Duodenal mucosa (tissue), 2 donors: Measurements from ENCODE around the gene PCOLCE2.

Source experiments
- H3K27ac ChIP-seq: one replicate; pipeline ENCODE4 v1.7.0; 2013; ENCODE audit warnings: low read depth, low read length
- H3K27me3 ChIP-seq, 2 donors: one replicate each; pipeline ENCODE4 v1.7.0; 2013; ENCODE audit warnings: low read length in 2 of 2, control low read depth in 1 of 2; ENCODE audit not compliant: insufficient read depth in 2 of 2, control insufficient read depth in 1 of 2
- H3K36me3 ChIP-seq, 2 donors: one replicate each; pipeline ENCODE4 v1.7.0; 2013; ENCODE audit warnings: low read length in 2 of 2, control low read depth in 1 of 2; ENCODE audit not compliant: insufficient read depth in 2 of 2, control insufficient read depth in 1 of 2
- H3K4me1 ChIP-seq, 2 donors: one replicate each; pipeline ENCODE4 v1.7.0; 2013; ENCODE audit warnings: low read length in 2 of 2, control low read depth in 1 of 2; ENCODE audit not compliant: insufficient read depth in 2 of 2, control insufficient read depth in 1 of 2
- H3K4me3 ChIP-seq, 2 donors: one replicate each; pipeline ENCODE4 v1.7.0; 2013; ENCODE audit warnings: low read length in 2 of 2, low read depth in 1 of 2
- H3K9ac ChIP-seq, 2 donors: one replicate each; pipeline ENCODE4 v1.7.0; 2013; ENCODE audit warnings: low read length in 2 of 2, low read depth in 1 of 2
- H3K9me3 ChIP-seq, 2 donors: one replicate each; pipeline ENCODE4 v1.7.0; 2013; ENCODE audit warnings: low read length in 2 of 2, control low read depth in 1 of 2; ENCODE audit not compliant: control insufficient read depth in 1 of 2

Gene PCOLCE2

GRCh38 chr3:142795332-142795731 lies 93.6 kb downstream of the PCOLCE2 start:
- no peak overlapping the region for H3K9ac ChIP-seq
- H3K36me3 ChIP-seq, result no peaks in the 10 kb centered on the region
- H3K9me3 ChIP-seq, result no peaks in the 10 kb centered on the region
- no peak overlapping the region for H3K27ac ChIP-seq
- no peak overlapping the region for H3K4me3 ChIP-seq
- peaks cover 0 to 4% of the 10 kb centered on the region in 2 donors for H3K4me1 ChIP-seq
- H3K27me3 ChIP-seq, result no peaks in the 10 kb centered on the region

GRCh38 chr3:142794508-142794907 lies 94.4 kb downstream of the PCOLCE2 start:
- Histone ChIP-seq H3K9me3 (no peaks in the 10 kb centered on the region), H3K4me1 (peaks cover 0 to 4% of the 10 kb centered on the region in 2 donors), H3K36me3 (no peaks in the 10 kb centered on the region), H3K27me3 (no peaks in the 10 kb centered on the region), H3K4me3 (no peak overlapping the region), H3K27ac (no peak overlapping the region), H3K9ac (no peak overlapping the region)

- H3K9ac ChIP-seq, result no peak overlapping the region
- peaks cover 0 to 4% of the 10 kb centered on the region in 2 donors for H3K27me3 ChIP-seq
- no peaks in the 10 kb centered on the region for H3K9me3 ChIP-seq
- peaks cover 0 to 4% of the 10 kb centered on the region in 2 donors for H3K4me1 ChIP-seq
- H3K36me3 ChIP-seq, result no peaks in the 10 kb centered on the region
- no peak overlapping the region for H3K27ac ChIP-seq
- H3K4me3 ChIP-seq, result no peak overlapping the region
Observed at GRCh38 chr3:142787719-142788118, 101.2 kb downstream of the PCOLCE2 start.

GRCh38 chr3:142785996-142786395 lies 102.9 kb downstream of the PCOLCE2 start:
- Histone ChIP-seq H3K4me1 (peaks cover 0 to 2% of the 10 kb centered on the region in 2 donors), H3K27ac (no peak overlapping the region), H3K9ac (no peak overlapping the region), H3K27me3 (peaks cover 0 to 4% of the 10 kb centered on the region in 2 donors), H3K36me3 (no peaks in the 10 kb centered on the region), H3K4me3 (no peak overlapping the region), H3K9me3 (no peaks in the 10 kb centered on the region)

- Histone ChIP-seq H3K4me3 (no peak overlapping the region), H3K36me3 (no peaks in the 10 kb centered on the region), H3K9me3 (no peaks in the 10 kb centered on the region)
Observed at GRCh38 chr3:142784228-142784627, 104.7 kb downstream of the PCOLCE2 start.

GRCh38 chr3:142782616-142783015 lies 106.3 kb downstream of the PCOLCE2 start:
- no peaks in the 10 kb centered on the region for H3K36me3 ChIP-seq
- H3K4me3 ChIP-seq, result no peak overlapping the region
- H3K27me3 ChIP-seq, result no peaks in the 10 kb centered on the region
- H3K9me3 ChIP-seq, result no peaks in the 10 kb centered on the region
- H3K9ac ChIP-seq, result no peak overlapping the region
- H3K4me1 ChIP-seq, result no peaks in the 10 kb centered on the region
- no peak overlapping the region for H3K27ac ChIP-seq

More at GRCh38 chr3:142784228-142784627, 104.7 kb downstream of the PCOLCE2 start:
- Histone ChIP-seq H3K9ac (no peak overlapping the region), H3K27ac (no peak overlapping the region), H3K27me3 (peaks cover 0 to 4% of the 10 kb centered on the region in 2 donors), H3K4me1 (no peaks in the 10 kb centered on the region)

GRCh38 chr3:142779591-142779990 lies 109.3 kb downstream of the PCOLCE2 start:
- Histone ChIP-seq H3K27me3 (no peaks in the 10 kb centered on the region), H3K27ac (no peak overlapping the region)

GRCh38 chr3:142778541-142778940 lies 110.3 kb downstream of the PCOLCE2 start:
- Histone ChIP-seq H3K4me1 (no peaks in the 10 kb centered on the region), H3K27ac (no peak overlapping the region), H3K9ac (no peak overlapping the region), H3K36me3 (no peaks in the 10 kb centered on the region), H3K27me3 (no peaks in the 10 kb centered on the region), H3K4me3 (no peak overlapping the region), H3K9me3 (no peaks in the 10 kb centered on the region)

More at GRCh38 chr3:142779591-142779990, 109.3 kb downstream of the PCOLCE2 start:
- Histone ChIP-seq H3K9ac (no peak overlapping the region), H3K36me3 (no peaks in the 10 kb centered on the region), H3K4me3 (no peak overlapping the region), H3K4me1 (no peaks in the 10 kb centered on the region), H3K9me3 (no peaks in the 10 kb centered on the region)

GRCh38 chr3:142777927-142778326 lies 111.0 kb downstream of the PCOLCE2 start:
- Histone ChIP-seq H3K4me1 (no peaks in the 10 kb centered on the region), H3K27me3 (no peaks in the 10 kb centered on the region), H3K4me3 (no peak overlapping the region), H3K27ac (no peak overlapping the region), H3K36me3 (no peaks in the 10 kb centered on the region), H3K9ac (no peak overlapping the region), H3K9me3 (no peaks in the 10 kb centered on the region)

- no peak overlapping the region for H3K27ac ChIP-seq
- H3K36me3 ChIP-seq, result no peaks in the 10 kb centered on the region
- no peaks in the 10 kb centered on the region for H3K27me3 ChIP-seq
- H3K4me1 ChIP-seq, result no peaks in the 10 kb centered on the region
- no peaks in the 10 kb centered on the region for H3K9me3 ChIP-seq
- no peak overlapping the region for H3K4me3 ChIP-seq
- H3K9ac ChIP-seq, result no peak overlapping the region
Observed at GRCh38 chr3:142768338-142768737, 120.5 kb downstream of the PCOLCE2 start.
